ENCODE data around the gene MRFAP1. TPM values are rescaled to one million over a fixed set of nuclear protein-coding genes. Genes with fewer than 3 reads are reported as not detected.

Gene MRFAP1
- polyA plus RNA-seq, 3 donors: 72.1 to 180 (median 171) TPM

- peak overlapping the region in 1 of 7 donors; percentile 58 for H3K27ac Mint-ChIP-seq
- no peak for DNase-seq
- no peaks in the 10 kb centered on the region for H4K20me1 ChIP-seq (ENCODE audit: insufficient read depth, low read length)
- 97% methylated on average over 9 of the region's 9 CpGs for WGBS (ENCODE audit: insufficient coverage)
- peaks cover 0 to 2% (median 0%) of the 10 kb centered on the region in 3 donors for H3K27me3 Mint-ChIP-seq (ENCODE audit: low read depth in 3 of 3)
- no peaks in the 10 kb centered on the region for H3K4me1 Mint-ChIP-seq
- H3K9me3 ChIP-seq (replicated peaks in 1 of 2; ENCODE audit: control insufficient read depth in 1 of 2, insufficient read depth in 1 of 2, low read length in 2 of 2): no peaks in the 10 kb centered on the region
- H3K27me3 ChIP-seq (ENCODE audit: control insufficient read depth in 2 of 2, insufficient read depth in 2 of 2, low read length in 2 of 2): no peaks in the 10 kb centered on the region
- peaks cover 81 to 95% of the 10 kb centered on the region in 2 donors for H3K36me3 ChIP-seq (replicated peaks in 1 of 2; ENCODE audit: control insufficient read depth in 1 of 2, insufficient read depth in 2 of 2, low read length in 2 of 2)
- H3K79me2 ChIP-seq (ENCODE audit: insufficient read depth, low read length): no peaks in the 10 kb centered on the region
- no peak overlapping the region for H3K4me3 Mint-ChIP-seq
- H3K9me3 Mint-ChIP-seq: no peaks in the 10 kb centered on the region
- no peak overlapping the region for H3K4me2 ChIP-seq (replicated peaks; ENCODE audit: extremely low read depth, low read length, poor library complexity, severe bottlenecking)
- intact Hi-C loops (cut with micrococcal nuclease): no loop called here
- TF ChIP-seq CTCF (IDR thresholded peaks at IDR 0.05): no peak
- H2AFZ ChIP-seq (ENCODE audit: insufficient read depth, low read depth, low read length, poor library complexity, severe bottlenecking): no peak overlapping the region
- no peak overlapping the region for H3K4me3 ChIP-seq (replicated peaks in 1 of 3; ENCODE audit: low read depth in 2 of 3, low read length in 3 of 3)
- no peaks in the 10 kb centered on the region for H3K4me1 ChIP-seq (ENCODE audit: control insufficient read depth in 1 of 2, insufficient read depth in 2 of 2, low read length in 2 of 2)
- H3K9ac ChIP-seq (ENCODE audit: insufficient read depth, low read length, poor library complexity, severe bottlenecking): no peak overlapping the region
- H3K36me3 Mint-ChIP-seq: peaks cover 79 to 97% of the 10 kb centered on the region in 2 donors
- H3K27ac ChIP-seq (ENCODE audit: low read depth in 1 of 2, low read length in 2 of 2): no peak overlapping the region
These were observed 48.7 kb upstream of the MRFAP1 start for GRCh38 chr4:6591781-6592180.

GRCh38 chr4:6592804-6593563, 47.5 kb upstream of the MRFAP1 start:
- Histone ChIP-seq H3K27ac (ENCODE audit: low read depth in 1 of 2, low read length in 2 of 2) (no peak overlapping the region), H4K20me1 (ENCODE audit: insufficient read depth, low read length) (no peaks in the 10 kb centered on the region), H3K9me3 (replicated peaks in 1 of 2; ENCODE audit: control insufficient read depth in 1 of 2, insufficient read depth in 1 of 2, low read length in 2 of 2) (no peaks in the 10 kb centered on the region), H3K79me2 (ENCODE audit: insufficient read depth, low read length) (no peaks in the 10 kb centered on the region), H2AFZ (ENCODE audit: insufficient read depth, low read depth, low read length, poor library complexity, severe bottlenecking) (no peak overlapping the region), H3K36me3 (replicated peaks in 1 of 2; ENCODE audit: control insufficient read depth in 1 of 2, insufficient read depth in 2 of 2, low read length in 2 of 2) (peaks cover 83 to 96% of the 10 kb centered on the region in 2 donors), H3K9ac (ENCODE audit: insufficient read depth, low read length, poor library complexity, severe bottlenecking) (no peak overlapping the region), H3K4me3 (replicated peaks in 1 of 3; ENCODE audit: low read depth in 2 of 3, low read length in 3 of 3) (no peak overlapping the region), H3K4me1 (ENCODE audit: control insufficient read depth in 1 of 2, insufficient read depth in 2 of 2, low read length in 2 of 2) (no peaks in the 10 kb centered on the region), H3K4me2 (replicated peaks; ENCODE audit: extremely low read depth, low read length, poor library complexity, severe bottlenecking) (no peak overlapping the region), H3K27me3 (ENCODE audit: control insufficient read depth in 2 of 2, insufficient read depth in 2 of 2, low read length in 2 of 2) (no peaks in the 10 kb centered on the region)
- whole genome bisulfite sequencing (ENCODE audit: insufficient coverage): 96% methylated on average over 15 of the region's 16 CpGs
- intact Hi-C loops (cut with micrococcal nuclease): no loop called here
- no peak for TF ChIP-seq CTCF (IDR thresholded peaks at IDR 0.05)
- H3K4me3 Mint-ChIP-seq: no peak overlapping the region
- no peak for DNase-seq
- no peaks in the 10 kb centered on the region for H3K9me3 Mint-ChIP-seq
- no peak overlapping the region for H3K27ac Mint-ChIP-seq
- H3K4me1 Mint-ChIP-seq: no peaks in the 10 kb centered on the region
- H3K36me3 Mint-ChIP-seq: peaks cover 80 to 97% of the 10 kb centered on the region in 2 donors
- peaks cover 0 to 2% (median 0%) of the 10 kb centered on the region in 3 donors for H3K27me3 Mint-ChIP-seq (ENCODE audit: low read depth in 3 of 3)

Measured in CD14-positive monocyte (primary cell).